HEK293 (cell line): ENCODE measurements around the gene PDPK1.

Experiments used
- CTCF ChIA-PET: fragments of 350-600 bp; formaldehyde crosslinking; extraction: SDS; loops from one replicate; lab custom pipeline; 2021; ENCODE audit warnings: antibody characterized with exemption; lab: Yijun Ruan, JAX
- POLR2A ChIA-PET: fragments of 300-600 bp; formaldehyde crosslinking; extraction: SDS; loops from one replicate; lab custom pipeline; 2020; ENCODE audit warnings: antibody characterized with exemption, inconsistent platforms; lab: Yijun Ruan, JAX
- H3K27ac ChIP-seq: fragments of 200-500 bp; sonication (Bioruptor generic); 2 replicates; pipeline ENCODE4 v1.5.1; 2014; ENCODE audit warnings: low read depth, low read length, control low read depth, inconsistent platforms; ENCODE audit errors: extremely low read depth
- H3K36me3 ChIP-seq, 2 experiments: fragments of 200-500 bp in 1 of 2; sonication (Bioruptor generic) in 1 of 2; 1 replicate in 1 of 2; 2 replicates in 1 of 2; pipeline ENCODE4 v1.5.1; 2014 to 2017; ENCODE audit warnings: inconsistent platforms in 2 of 2, low read length in 2 of 2; ENCODE audit not compliant: control insufficient read depth in 2 of 2, insufficient read depth in 1 of 2
- H3K4me1 ChIP-seq: fragments of 200-500 bp; sonication (Bioruptor generic); 2 replicates; pipeline ENCODE4 v1.5.1; 2014; ENCODE audit warnings: mild to moderate bottlenecking, low read length, inconsistent platforms; ENCODE audit not compliant: control insufficient read depth, insufficient read depth
- H3K4me3 ChIP-seq: 2 replicates; pipeline ENCODE4 v1.5.1; 2011; ENCODE audit warnings: low read depth, mild to moderate bottlenecking, control low read depth, low read length, moderate library complexity
- H3K9me3 ChIP-seq: fragments of 200-500 bp; sonication (Bioruptor generic); 2 replicates; pipeline ENCODE4 v1.5.1; 2014; ENCODE audit warnings: low read depth, low read length, inconsistent platforms; ENCODE audit not compliant: control insufficient read depth, insufficient read depth
- GLIS2 ChIP-seq: fragments of 450-650 bp; formaldehyde crosslinking; IDR thresholded peaks from 2 replicates; pipeline ENCODE4 v1.5.1; 2016; ENCODE audit warnings: missing biosample characterization, missing genetic modification characterization
- KLF1 ChIP-seq: fragments of 450-650 bp; formaldehyde crosslinking; IDR thresholded peaks from 2 replicates; pipeline ENCODE4 v1.5.1; 2016; ENCODE audit warnings: missing biosample characterization, missing genetic modification characterization
- KLF16 ChIP-seq: fragments of 450-650 bp; formaldehyde crosslinking; IDR thresholded peaks from 2 replicates; pipeline ENCODE4 v1.5.1; 2017; ENCODE audit warnings: missing biosample characterization, missing genetic modification characterization
- KLF8 ChIP-seq: fragments of 450-650 bp; formaldehyde crosslinking; IDR thresholded peaks from 2 replicates; pipeline ENCODE4 v1.5.1; 2016; ENCODE audit warnings: missing biosample characterization, missing genetic modification characterization
- KLF9 ChIP-seq: fragments of 450-650 bp; formaldehyde crosslinking; IDR thresholded peaks from 2 replicates; pipeline ENCODE4 v1.5.1; 2016; ENCODE audit warnings: missing biosample characterization, missing genetic modification characterization, low read depth
- MZF1 ChIP-seq: fragments of 450-650 bp; formaldehyde crosslinking; IDR thresholded peaks from 2 replicates; pipeline ENCODE4 v1.5.1; 2017; ENCODE audit warnings: missing biosample characterization, missing genetic modification characterization, borderline replicate concordance
- RBAK ChIP-seq: fragments of 450-650 bp; formaldehyde crosslinking; IDR thresholded peaks from 2 replicates; pipeline ENCODE4 v1.5.1; 2016; ENCODE audit warnings: missing biosample characterization, missing genetic modification characterization
- ZBTB17 ChIP-seq: fragments of 450-650 bp; formaldehyde crosslinking; IDR thresholded peaks from 2 replicates; pipeline ENCODE4 v1.5.1; 2016; ENCODE audit warnings: missing biosample characterization, missing genetic modification characterization
- ZBTB48 ChIP-seq: fragments of 450-650 bp; formaldehyde crosslinking; IDR thresholded peaks from 2 replicates; pipeline ENCODE4 v1.5.1; 2016; ENCODE audit warnings: missing biosample characterization, missing genetic modification characterization
- ZBTB8A ChIP-seq: fragments of 450-650 bp; formaldehyde crosslinking; IDR thresholded peaks from 2 replicates; pipeline ENCODE4 v1.5.1; 2016; ENCODE audit warnings: missing biosample characterization, missing genetic modification characterization
- ZFHX2 ChIP-seq: fragments of 450-650 bp; formaldehyde crosslinking; conservative IDR thresholded peaks from 2 replicates; pipeline ENCODE4 v1.5.1; 2016; ENCODE audit warnings: missing biosample characterization, missing genetic modification characterization
- ZIC2 ChIP-seq: fragments of 450-650 bp; formaldehyde crosslinking; IDR thresholded peaks from 2 replicates; pipeline ENCODE4 v1.5.1; 2016; ENCODE audit warnings: missing biosample characterization, missing genetic modification characterization
- ZNF146 ChIP-seq: fragments of 450-650 bp; formaldehyde crosslinking; IDR thresholded peaks from 2 replicates; pipeline ENCODE4 v1.5.1; 2016; ENCODE audit warnings: missing biosample characterization, missing genetic modification characterization
- ZNF2 ChIP-seq: fragments of 450-650 bp; formaldehyde crosslinking; IDR thresholded peaks from 2 replicates; pipeline ENCODE4 v1.5.1; 2016; ENCODE audit warnings: missing biosample characterization, missing genetic modification characterization
- ZNF324 ChIP-seq: fragments of 450-650 bp; formaldehyde crosslinking; IDR thresholded peaks from 2 replicates; pipeline ENCODE4 v1.5.1; 2016; ENCODE audit warnings: missing biosample characterization, missing genetic modification characterization
- ZNF335 ChIP-seq: fragments of 450-650 bp; formaldehyde crosslinking; conservative IDR thresholded peaks from 2 replicates; pipeline ENCODE4 v1.5.1; 2016; ENCODE audit warnings: missing biosample characterization, missing genetic modification characterization
- ZNF423 ChIP-seq: fragments of 450-650 bp; formaldehyde crosslinking; IDR thresholded peaks from 2 replicates; pipeline ENCODE4 v1.5.1; 2016; ENCODE audit warnings: missing biosample characterization, missing genetic modification characterization
- ZNF473 ChIP-seq: fragments of 450-650 bp; formaldehyde crosslinking; IDR thresholded peaks from 2 replicates; pipeline ENCODE4 v1.5.1; 2017; ENCODE audit warnings: missing biosample characterization, missing genetic modification characterization
- ZNF48 ChIP-seq: fragments of 450-650 bp; formaldehyde crosslinking; IDR thresholded peaks from 2 replicates; pipeline ENCODE4 v1.5.1; 2016; ENCODE audit warnings: missing biosample characterization, missing genetic modification characterization
- ZNF501 ChIP-seq: fragments of 450-650 bp; formaldehyde crosslinking; IDR thresholded peaks from 2 replicates; pipeline ENCODE4 v1.5.1; 2016; ENCODE audit warnings: missing biosample characterization, missing genetic modification characterization
- ZNF596 ChIP-seq: fragments of 450-650 bp; IDR thresholded peaks from 2 replicates; pipeline ENCODE4 v1.5.0; 2018; ENCODE audit warnings: missing biosample characterization, mild to moderate bottlenecking, missing genetic modification characterization, moderate library complexity
- ZNF629 ChIP-seq: fragments of 450-650 bp; formaldehyde crosslinking; IDR thresholded peaks from 2 replicates; pipeline ENCODE4 v1.5.1; 2017; ENCODE audit warnings: missing biosample characterization, missing genetic modification characterization
- ZNF654 ChIP-seq: fragments of 450-650 bp; formaldehyde crosslinking; IDR thresholded peaks from 2 replicates; pipeline ENCODE4 v1.5.1; 2016; ENCODE audit warnings: low read depth, missing biosample characterization, missing genetic modification characterization
- ZNF670 ChIP-seq: fragments of 450-650 bp; formaldehyde crosslinking; IDR thresholded peaks from 2 replicates; pipeline ENCODE4 v1.5.1; 2016; ENCODE audit warnings: missing biosample characterization, missing genetic modification characterization, low read depth
- ZNF76 ChIP-seq: fragments of 450-650 bp; formaldehyde crosslinking; IDR thresholded peaks from 2 replicates; pipeline ENCODE4; 2016; ENCODE audit warnings: low read depth, missing biosample characterization, missing genetic modification characterization, borderline replicate concordance
- ZNF785 ChIP-seq: fragments of 450-650 bp; formaldehyde crosslinking; IDR thresholded peaks from 2 replicates; pipeline ENCODE4 v1.5.1; 2016; ENCODE audit warnings: missing biosample characterization, missing genetic modification characterization
- ZSCAN30 ChIP-seq: fragments of 450-650 bp; IDR thresholded peaks from 2 replicates; pipeline ENCODE4 v1.5.1; 2018; ENCODE audit warnings: missing biosample characterization, mild to moderate bottlenecking, missing genetic modification characterization, moderate library complexity
- ZXDB ChIP-seq: fragments of 450-650 bp; formaldehyde crosslinking; IDR thresholded peaks from 2 replicates; pipeline ENCODE4 v1.5.1; 2016; ENCODE audit warnings: missing biosample characterization, missing genetic modification characterization
- TF ChIP-seq, protein P1 (sequence below): sonication (generic); formaldehyde crosslinking; IDR thresholded peaks from 2 replicates; pipeline ENCODE4 v1.8.1; 2022; ENCODE audit warnings: mild to moderate bottlenecking, moderate library complexity, missing genetic modification reagents
- TF ChIP-seq, protein P2 (sequence below): fragments of 450-650 bp; formaldehyde crosslinking; IDR thresholded peaks from 2 replicates; pipeline ENCODE4 v1.5.1; 2016; ENCODE audit warnings: missing biosample characterization, missing genetic modification characterization
- TF ChIP-seq, protein P3 (sequence below): fragments of 450-650 bp; formaldehyde crosslinking; IDR thresholded peaks from 2 replicates; pipeline ENCODE4 v1.5.1; 2016; ENCODE audit warnings: missing biosample characterization, missing genetic modification characterization
- TF ChIP-seq, protein P4 (sequence below): fragments of 450-650 bp; formaldehyde crosslinking; IDR thresholded peaks from 2 replicates; pipeline ENCODE4 v1.5.1; 2016; ENCODE audit warnings: missing biosample characterization, missing genetic modification characterization

PDPK1 gene

DNA sequence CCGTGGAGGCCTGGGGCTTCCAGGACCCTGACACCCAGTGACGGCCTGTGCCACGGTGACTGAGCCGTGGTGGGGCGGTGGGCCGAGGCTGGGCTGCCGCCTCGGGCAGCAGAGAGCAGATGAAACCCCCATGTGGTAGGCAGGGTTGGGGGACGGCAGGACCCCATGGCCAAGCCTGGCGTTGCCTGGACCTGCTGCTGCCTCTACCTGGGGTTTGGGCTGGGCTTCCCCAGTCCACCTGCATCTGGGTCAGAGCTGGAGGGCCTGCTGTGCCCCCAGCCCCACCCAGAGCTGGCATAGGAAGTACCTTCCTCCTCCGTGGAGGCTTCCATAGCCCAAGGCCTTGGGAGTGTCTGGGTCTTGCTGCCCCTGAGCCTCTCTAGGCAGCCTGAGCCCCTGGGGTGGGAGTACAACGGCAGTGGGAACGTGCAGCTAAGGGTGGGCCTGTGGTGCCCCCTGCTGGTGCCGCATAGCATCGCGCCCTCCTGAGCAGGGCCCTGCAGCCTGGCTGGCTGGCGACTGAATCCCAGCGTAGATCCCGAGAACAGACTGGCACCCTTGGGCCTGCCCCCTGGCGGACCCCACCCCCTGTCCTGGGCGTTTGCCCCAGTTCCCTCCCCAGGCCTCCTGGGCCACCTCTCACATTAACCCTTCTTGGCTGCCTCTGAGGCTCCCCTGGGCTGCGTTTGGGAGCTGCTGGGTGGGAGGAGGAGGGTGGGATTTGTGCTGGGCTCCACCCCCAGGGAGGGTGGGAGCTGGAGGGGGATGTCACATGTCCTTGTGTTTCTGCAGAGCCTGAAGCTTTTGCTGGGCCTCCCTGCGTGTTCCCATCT is 36.7 kb upstream of the PDPK1 start:
- ChIA-PET CTCF (interaction anchor here (0.6 to 2.6 kb wide), 37 partner anchors 8 to 372 kb away, joined by 3 to 28 read pairs (median 4); partner anchors contain the start of genes ABCA3, ATP6V0C, CASKIN1 and CEMP1), POLR2A (interaction anchor here (0.7 to 2.1 kb wide), 16 partner anchors 12 to 346 kb away, joined by 3 to 27 read pairs (median 5); partner anchors contain the start of genes AMDHD2, ATP6V0C, CCNF and DNASE1L2)
- peaks cover 0 to 37% of the 10 kb centered on the region in 2 experiments; a peak in 1 of 3 replicates for H3K36me3 ChIP-seq
- H3K4me3 ChIP-seq = peak overlapping the region; percentile 27
- H3K27ac ChIP-seq = no peak overlapping the region
- H3K4me1 ChIP-seq = peaks cover 7% of the 10 kb centered on the region
- no peaks in the 10 kb centered on the region for H3K9me3 ChIP-seq
- TF ChIP-seq ZBTB17 (tag by site-specific recombination) (peak; percentile 79), ZNF2 (tag by site-specific recombination) (peak; percentile 82; the same call in 1 of the 2 replicates), ZNF473 (tag by site-specific recombination) (no peak), ZNF596 (tag by site-specific recombination) (no peak), MZF1 (tag by site-specific recombination) (no peak), KLF9 (peak; percentile 64; the same call in 1 of the 2 replicates), ZNF48 (tag by site-specific recombination) (no peak), ZXDB (tag by site-specific recombination) (peak; percentile 72), ZIC2 (peak; percentile 76), ZNF629 (tag by site-specific recombination) (peak; percentile 54), KLF1 (tag by site-specific recombination) (peak; percentile 82), ZNF146 (no peak), ZNF335 (tag by site-specific recombination) (peak; percentile 71), ZNF324 (tag by site-specific recombination) (0 out of 2 replicates have a peak, but pooled peaks have one; percentile 38), ZNF76 (no peak), KLF8 (tag by site-specific recombination) (0 out of 2 replicates have a peak, but pooled peaks have one; percentile 22), GLIS2 (peak; percentile 87), ZNF423 (peak; percentile 82), ZSCAN30 (tag by site-specific recombination) (peak; percentile 67; the same call in 1 of the 2 replicates), ZBTB48 (tag by site-specific recombination) (peak; percentile 56; the same call in 1 of the 2 replicates), ZNF785 (tag by site-specific recombination) (no peak), ZNF654 (tag by site-specific recombination) (peak; percentile 91), RBAK (no peak), ZFHX2 (peak; percentile 63), KLF16 (tag by site-specific recombination) (peak; percentile 66; the same call in 1 of the 2 replicates), ZBTB8A (tag by site-specific recombination) (peak; percentile 75), ZNF670 (tag by site-specific recombination) (no peak), ZNF501 (tag by site-specific recombination) (0 out of 2 replicates have a peak, but pooled peaks have one; percentile 42)
- TF ChIP-seq, protein P1, sequence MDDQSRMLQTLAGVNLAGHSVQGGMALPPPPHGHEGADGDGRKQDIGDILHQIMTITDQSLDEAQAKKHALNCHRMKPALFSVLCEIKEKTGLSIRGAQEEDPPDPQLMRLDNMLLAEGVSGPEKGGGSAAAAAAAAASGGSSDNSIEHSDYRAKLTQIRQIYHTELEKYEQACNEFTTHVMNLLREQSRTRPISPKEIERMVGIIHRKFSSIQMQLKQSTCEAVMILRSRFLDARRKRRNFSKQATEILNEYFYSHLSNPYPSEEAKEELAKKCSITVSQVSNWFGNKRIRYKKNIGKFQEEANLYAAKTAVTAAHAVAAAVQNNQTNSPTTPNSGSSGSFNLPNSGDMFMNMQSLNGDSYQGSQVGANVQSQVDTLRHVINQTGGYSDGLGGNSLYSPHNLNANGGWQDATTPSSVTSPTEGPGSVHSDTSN (CRISPR knock-in tag) = 0 out of 2 replicates have a peak, but pooled peaks have one; percentile 33
- TF ChIP-seq, protein P2, sequence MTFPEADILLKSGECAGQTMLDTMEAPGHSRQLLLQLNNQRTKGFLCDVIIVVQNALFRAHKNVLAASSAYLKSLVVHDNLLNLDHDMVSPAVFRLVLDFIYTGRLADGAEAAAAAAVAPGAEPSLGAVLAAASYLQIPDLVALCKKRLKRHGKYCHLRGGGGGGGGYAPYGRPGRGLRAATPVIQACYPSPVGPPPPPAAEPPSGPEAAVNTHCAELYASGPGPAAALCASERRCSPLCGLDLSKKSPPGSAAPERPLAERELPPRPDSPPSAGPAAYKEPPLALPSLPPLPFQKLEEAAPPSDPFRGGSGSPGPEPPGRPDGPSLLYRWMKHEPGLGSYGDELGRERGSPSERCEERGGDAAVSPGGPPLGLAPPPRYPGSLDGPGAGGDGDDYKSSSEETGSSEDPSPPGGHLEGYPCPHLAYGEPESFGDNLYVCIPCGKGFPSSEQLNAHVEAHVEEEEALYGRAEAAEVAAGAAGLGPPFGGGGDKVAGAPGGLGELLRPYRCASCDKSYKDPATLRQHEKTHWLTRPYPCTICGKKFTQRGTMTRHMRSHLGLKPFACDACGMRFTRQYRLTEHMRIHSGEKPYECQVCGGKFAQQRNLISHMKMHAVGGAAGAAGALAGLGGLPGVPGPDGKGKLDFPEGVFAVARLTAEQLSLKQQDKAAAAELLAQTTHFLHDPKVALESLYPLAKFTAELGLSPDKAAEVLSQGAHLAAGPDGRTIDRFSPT = peak; percentile 77
- TF ChIP-seq, protein P3, sequence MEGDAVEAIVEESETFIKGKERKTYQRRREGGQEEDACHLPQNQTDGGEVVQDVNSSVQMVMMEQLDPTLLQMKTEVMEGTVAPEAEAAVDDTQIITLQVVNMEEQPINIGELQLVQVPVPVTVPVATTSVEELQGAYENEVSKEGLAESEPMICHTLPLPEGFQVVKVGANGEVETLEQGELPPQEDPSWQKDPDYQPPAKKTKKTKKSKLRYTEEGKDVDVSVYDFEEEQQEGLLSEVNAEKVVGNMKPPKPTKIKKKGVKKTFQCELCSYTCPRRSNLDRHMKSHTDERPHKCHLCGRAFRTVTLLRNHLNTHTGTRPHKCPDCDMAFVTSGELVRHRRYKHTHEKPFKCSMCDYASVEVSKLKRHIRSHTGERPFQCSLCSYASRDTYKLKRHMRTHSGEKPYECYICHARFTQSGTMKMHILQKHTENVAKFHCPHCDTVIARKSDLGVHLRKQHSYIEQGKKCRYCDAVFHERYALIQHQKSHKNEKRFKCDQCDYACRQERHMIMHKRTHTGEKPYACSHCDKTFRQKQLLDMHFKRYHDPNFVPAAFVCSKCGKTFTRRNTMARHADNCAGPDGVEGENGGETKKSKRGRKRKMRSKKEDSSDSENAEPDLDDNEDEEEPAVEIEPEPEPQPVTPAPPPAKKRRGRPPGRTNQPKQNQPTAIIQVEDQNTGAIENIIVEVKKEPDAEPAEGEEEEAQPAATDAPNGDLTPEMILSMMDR (tag by site-specific recombination) = peak; percentile 99
- TF ChIP-seq, protein P4, sequence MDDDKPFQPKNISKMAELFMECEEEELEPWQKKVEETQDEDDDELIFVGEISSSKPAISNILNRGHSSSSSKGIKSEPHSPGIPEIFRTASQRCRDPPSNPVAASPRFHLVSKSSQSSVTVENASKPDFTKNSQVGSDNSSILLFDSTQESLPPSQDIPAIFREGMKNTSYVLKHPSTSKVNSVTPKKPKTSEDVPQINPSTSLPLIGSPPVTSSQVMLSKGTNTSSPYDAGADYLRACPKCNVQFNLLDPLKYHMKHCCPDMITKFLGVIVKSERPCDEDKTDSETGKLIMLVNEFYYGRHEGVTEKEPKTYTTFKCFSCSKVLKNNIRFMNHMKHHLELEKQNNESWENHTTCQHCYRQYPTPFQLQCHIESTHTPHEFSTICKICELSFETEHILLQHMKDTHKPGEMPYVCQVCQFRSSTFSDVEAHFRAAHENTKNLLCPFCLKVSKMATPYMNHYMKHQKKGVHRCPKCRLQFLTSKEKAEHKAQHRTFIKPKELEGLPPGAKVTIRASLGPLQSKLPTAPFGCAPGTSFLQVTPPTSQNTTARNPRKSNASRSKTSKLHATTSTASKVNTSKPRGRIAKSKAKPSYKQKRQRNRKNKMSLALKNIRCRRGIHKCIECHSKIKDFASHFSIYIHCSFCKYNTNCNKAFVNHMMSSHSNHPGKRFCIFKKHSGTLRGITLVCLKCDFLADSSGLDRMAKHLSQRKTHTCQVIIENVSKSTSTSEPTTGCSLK = no peak
